Activated CD4-positive, alpha-beta T cell treated with anti-CD3 and anti-CD28 coated beads, Interleukin-2, Interleukin-4, amounts not matched to agents 100 ng/mL and 50 ng/mL, durations not matched to agents 16 hours and 8 hours (primary cell): ENCODE measurements around the gene ECEL1.

Experiments used
- DNase-seq: peaks from one replicate; pipeline ENCODE4 v3.0.0-alpha.2; 2020; ENCODE audit warnings: low spot score

ECEL1 gene

DNA sequence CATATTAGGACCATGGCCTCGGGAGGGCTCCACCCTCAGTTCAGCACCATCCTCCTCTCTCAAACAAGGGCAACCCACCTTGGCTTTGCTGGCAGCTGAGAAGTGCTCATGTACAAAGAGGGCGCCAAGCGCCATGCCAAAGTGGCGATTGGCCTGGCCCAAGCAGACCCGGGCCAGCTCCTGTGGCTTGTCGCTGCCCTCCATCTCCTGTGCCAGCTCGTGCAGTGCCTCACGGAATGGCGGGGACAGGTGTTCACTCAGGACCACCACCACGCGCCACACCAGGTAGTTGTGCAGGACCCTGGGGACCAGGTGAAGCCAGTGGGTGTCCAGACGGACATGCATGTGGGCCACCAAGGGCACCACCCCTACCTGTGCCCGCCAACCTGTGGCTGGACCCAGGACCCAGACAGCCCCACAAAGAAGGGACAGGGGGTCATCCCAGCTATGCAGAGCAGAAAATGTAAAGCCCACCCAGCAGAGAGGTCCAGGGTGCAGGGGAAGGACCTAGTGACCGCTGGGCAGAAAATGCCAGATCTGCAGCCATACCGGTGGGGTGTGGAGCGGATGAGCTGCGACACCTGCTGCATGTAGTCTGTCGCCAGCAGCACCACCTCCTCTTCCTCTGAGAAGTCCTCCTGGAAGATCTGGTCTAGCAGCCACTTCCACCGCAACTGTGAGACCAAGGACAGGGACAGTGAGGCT, 3.6 kb downstream of the ECEL1 start:
- DNase-seq = no peak

DNA sequence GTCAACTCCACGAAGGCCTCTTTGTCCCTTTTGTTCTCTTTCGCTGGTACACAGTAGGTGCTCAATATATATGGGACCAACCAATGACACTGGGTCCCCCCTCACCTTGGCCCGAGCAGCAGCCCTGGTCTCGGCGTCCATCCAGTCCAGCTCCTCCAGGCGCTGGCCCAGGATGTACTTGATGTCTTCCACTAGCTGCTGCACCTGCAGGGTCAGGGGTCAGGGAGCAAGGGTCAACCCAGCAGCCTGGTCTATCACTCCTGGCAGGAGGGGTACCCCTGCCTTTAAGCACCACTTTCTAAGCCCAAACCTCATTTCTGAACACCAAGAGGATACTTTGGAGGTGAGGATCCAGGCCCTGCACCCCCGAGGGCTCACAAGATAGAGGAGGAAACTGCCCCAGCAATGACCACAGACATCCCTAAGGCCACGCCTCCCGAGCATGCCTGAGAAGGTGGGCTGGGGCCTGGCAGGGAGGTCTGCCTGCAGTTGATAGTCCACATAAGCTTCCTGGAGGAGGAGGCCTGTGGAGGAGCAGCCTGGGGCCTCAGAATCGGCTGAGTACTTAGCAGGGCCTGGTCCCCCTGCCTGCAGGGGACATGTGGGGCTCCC, 4.2 kb downstream of the ECEL1 start:
- DNase-seq = no peak

DNA sequence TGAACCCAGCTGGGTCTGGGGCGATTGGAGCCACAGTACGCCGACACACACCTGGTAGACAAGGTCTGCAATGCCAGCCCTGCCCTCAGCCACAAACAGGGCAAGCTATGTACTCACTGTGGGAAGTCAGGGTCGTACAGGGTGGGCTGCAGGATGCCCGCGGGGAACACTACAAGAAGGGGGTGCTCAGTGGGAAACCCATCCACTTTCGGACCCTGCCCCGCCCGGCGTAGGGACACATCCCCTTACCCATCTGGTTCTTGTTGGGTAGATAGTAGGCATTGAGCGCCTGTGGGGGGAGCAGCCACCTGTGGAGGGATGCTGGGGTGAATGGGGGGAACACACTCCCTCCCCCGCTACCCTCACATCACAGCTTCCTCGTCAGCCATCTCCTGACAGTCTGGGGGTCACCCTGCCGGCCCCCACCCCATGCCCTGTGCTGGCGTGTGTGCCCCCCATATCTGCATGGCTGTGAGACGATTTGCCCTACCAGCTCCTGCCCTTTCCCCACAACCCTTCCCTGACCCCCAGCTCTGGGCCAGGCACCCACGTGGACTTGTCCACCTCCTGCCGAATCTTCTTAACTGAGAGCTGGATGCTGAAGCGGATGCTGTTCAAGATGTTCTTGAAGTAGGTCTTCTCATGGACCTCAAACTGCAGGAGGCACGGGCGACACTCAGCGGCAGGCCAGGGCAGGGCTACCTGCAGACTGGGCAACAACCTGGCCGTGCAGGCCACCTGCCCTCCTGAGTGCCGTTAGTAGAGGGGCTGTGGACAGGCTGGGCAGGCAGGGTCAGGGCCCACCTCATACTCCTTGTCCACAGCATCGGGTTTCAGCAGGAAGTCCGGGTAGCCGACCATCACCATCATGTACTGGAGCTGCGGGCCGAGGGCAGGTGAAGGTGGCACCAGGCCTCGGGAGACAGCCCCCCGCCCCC, 5.1 kb downstream of the ECEL1 start:
- no peak for DNase-seq

DNA sequence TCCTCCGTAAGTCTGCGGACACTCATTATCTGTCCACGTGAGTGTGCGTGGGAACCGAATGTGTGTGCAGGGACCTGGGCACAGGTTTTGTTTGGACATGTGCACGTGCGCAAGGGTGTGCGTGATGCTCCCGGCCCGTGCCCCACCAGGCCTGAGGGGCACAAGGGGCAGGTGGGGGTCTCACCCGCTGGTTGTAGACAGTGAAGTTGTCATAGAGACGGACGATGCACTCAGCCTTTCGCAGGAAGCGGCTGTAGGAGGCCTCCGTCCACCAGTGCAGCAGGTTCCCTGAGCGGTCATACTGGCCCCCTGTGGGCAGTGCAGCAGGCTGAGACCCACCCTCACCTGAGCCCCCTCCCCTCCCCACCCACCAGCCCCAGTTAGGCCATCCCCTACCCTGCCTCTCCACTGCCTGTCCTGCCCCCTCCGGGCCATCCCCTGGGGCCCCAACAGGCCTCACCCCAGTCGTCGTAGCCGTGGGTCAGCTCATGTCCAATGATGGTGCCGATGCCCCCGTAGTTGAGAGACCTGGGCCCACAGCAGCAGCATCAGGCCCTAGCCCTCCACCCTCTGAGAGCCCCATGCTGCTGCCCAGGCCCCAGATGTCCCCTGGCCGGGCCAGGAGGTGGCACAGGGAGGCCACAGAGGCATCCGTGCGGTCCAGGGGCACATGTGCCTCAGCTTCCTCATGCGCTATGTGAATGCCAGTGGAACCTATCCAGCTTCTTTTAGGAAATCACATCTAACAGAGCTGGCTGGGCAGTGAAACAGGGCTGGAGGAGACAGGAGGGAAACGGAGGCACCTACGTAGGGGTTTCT, 6.1 kb downstream of the ECEL1 start:
- DNase-seq = no peak

DNA sequence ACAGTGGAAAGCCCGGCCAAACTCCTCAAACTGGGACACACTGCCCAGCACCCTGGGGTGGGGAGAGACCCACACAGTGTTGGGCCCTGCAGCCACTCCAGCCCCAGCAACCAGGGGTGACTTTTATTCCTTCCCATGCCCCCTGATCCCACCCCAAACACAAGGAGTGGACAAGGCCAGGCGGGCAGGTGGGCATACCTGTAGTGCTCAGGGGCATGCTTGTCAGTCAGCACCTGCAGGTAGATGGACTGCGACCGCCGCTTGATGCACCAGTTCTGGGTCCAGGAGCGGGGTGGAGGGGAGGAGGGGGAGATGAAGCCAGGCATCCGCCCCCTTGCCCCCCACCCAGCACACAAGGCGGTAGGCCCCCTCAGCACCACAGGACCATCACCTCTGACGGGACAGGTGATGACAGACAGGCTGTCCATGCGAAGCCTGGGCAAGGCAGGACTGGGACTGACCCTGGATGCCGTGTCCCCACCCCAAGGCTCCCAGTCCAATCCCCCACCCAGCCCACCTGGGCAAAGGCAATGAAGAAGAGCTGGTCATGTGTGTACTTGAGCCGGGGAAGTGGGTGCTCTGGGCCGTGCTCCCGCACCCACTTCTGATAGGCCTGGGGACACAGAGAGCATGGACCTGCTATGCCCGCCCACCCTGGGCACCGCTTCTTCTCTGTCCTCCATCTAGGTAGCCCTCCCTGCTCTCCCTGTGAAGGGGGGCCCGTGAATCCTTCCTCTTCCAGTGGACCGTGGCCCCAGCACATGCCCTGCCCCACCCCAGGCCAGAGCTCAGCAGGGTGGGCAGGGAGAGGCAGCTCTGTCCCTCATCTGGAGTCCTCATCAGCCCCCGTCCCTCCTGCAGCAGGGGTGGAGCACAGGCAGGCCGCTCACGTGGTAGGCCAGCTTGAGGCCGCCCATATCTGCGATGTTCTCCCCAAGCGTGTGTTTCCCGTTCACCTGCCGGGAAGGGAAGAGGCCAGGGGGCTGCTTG, 7.1 kb downstream of the ECEL1 start:
- no peak for DNase-seq

DNA sequence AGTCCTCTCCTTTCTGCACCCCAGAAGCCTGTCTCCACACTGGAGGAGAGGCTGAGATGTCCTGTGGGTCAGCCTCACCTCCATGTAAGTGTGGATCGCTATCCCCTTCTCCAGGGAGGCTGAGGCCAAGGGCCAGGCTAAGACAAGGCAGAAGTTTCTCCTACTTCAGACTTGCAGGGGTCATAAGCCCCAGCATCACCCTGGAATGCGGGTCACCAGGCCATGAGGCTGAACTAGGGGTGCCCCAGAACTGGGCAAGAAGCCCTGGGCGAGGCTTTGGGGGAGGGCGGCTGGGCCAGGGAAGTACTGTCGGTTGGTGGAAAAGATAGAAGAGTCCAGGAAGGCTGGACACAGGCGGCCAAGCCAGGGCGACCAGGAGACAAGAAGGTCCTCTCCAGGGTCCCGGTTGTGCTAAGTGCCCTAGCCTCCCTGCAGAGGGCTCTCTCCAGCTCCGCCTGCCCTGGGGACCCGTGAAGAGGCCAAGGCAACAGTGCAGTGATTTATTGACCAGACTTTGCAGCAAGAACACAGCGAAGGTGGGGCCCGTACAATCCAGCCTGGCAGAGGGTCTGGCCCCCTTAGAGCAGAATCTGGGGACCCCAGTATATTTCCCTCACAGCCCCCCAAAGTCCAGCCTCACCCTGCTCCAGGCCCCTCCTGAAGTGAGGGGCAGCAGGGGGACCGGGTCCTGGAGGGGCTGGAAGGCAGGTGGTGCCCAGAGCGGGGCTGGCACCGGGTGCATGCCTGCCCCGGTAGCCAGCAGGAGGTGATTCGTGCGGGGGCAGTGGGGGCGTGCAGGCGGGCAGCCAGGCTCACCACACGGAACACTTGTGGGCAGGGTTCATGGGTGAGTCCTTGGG, 8.1 kb downstream of the ECEL1 start:
- no peak for DNase-seq

DNA sequence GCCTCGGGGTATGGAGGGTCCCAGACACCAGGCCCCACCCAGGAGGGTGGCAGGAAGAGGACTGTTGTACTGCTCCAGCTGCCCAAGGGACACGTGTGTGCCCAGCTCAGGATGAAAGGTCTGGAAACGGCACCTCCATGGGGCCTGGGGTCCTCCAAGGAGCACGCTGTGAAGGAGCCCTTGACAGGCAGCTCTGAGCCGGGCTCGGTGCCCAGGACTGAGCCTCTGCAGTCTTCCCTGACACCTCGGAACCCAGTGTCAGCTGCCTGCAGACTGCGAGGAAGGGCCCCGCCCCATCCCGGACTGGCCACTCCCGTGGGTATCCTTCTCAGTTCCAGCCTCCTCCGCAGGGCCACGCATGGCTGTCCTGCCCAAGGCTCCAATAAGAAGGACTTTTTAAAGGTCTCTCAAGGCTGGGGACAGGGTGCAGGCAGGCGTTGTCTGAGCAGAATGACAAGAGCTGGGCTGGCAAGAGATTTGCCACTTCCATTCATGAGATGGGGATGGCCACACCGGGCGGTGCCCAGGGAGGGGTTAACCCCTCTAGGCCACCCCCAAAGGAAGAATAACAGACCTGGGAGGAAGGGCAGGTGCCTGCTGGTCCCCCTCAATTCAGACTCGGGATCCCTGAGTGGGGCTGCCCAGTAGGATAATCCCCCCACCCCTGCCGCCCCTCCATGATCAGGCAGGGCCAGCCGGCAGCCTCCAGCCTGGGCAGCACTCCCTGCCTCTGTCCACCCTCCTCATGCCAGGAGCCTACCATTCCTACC, 8.9 kb downstream of the ECEL1 start:
- no peak for DNase-seq

DNA sequence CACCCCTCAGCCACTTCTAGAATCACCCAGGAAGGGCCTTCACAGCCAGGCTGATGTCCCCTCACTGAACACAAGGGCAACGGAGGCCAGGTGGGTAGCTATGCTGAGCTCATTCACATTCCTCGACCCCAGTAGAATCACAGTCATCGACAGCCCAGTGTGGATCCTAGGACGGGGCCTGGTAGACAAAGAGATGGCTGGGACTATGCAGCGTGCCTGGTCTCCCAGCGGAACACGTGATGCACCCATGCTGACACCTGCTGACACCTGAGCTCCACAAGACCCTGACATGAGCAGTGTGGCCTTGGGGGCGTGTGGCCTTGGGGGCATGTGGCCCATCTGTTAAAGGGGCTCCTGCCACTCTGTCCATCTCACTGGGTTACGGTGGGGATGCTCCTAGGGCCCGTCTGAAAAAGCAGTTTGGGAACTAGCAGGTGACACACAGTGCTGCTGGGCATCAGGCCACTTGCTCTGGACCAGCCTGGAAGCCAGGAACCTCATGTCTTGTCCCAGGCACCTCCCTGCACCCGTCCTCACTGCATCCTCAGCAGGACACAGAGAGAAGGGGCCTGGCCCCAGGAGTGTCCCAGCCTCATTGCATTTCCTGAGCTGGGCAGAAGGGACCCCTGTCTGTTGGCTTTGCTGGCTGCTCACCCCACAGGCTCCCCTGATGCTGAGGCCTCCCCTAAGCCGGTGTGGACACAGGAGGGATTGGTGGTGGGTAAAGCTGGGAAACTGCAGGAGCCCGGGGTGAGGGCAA, 9.7 kb downstream of the ECEL1 start:
- DNase-seq = no peak

DNA sequence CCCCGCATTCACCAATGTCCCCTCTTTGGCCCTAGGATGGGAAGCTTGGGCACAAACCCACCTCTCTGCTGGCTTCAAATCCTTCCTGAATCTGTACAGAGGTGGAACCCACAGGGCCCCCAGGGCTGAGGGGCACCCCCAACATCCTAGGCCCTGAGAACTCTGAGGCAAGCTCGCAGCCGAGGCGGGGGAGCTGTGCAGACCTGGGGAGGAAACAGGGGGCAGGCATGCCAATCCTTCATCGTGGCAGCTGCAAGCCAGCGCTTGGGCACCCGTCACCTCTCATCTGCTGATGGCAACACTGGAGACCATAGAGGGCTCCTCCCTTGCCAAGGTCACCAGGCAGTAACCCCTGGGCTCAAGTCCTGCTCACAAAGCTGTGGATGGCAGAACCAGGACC, 10.8 kb downstream of the ECEL1 start:
- no peak for DNase-seq

DNA sequence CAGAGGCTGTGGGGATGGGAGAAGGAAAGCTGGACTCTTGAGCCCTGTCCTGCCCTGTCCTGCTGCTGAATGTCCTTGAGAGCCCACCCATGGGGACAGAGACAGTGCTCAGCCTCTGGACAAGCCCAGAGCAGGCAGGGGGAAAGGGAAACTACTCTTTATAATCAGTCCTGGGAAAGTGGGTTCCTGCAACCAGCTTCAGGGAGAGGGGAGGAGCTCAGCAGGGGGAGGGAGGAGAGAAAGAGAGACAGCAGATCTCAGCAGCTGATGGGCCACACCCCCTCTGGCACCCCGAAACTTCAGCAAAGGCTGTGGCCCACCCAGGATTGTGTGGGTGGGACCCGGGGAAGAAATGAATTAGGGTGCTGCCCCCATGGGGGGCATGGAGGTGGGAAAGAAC, 11.6 kb downstream of the ECEL1 start:
- no peak for DNase-seq

DNA sequence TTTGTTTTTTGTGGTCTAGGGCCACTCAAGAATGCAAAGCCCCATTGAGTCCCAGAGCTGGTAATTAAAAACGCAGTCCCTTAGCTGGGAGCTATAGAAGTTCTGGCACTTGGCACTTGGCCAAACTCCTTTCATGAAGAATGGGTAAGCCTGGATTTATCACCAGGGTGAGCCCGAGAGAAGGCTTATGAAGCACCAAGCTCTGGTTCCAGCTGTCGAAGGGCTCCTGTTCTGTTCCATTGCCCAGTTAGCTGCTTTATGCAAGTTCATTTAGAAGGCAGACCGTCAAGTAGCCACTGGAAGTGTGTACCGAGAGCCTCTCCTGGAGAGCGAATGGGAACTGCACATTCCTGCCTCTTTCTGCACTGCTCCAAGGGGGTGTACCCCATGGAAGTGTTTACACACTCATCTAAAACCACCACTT, 14.2 kb downstream of the ECEL1 start:
- DNase-seq = no peak

DNA sequence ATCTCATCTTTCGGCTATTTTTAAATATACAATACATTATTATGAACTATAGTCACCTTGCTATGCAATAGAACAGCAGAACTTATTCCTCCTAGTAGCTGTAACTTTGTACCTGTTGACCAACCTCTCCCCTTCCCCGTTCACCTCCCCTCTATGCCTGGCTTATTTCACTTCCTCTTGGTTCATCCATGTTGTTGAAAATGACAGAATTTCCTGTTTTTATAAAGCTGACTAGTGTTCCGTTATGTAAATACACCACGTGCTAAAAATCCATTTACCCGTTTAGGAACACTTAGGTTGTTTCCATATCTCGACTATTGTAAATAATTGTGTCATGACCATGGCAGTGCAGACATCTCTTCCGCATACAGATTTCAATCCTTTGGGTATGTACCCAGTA, 21.4 kb downstream of the ECEL1 start:
- DNase-seq = no peak

DNA sequence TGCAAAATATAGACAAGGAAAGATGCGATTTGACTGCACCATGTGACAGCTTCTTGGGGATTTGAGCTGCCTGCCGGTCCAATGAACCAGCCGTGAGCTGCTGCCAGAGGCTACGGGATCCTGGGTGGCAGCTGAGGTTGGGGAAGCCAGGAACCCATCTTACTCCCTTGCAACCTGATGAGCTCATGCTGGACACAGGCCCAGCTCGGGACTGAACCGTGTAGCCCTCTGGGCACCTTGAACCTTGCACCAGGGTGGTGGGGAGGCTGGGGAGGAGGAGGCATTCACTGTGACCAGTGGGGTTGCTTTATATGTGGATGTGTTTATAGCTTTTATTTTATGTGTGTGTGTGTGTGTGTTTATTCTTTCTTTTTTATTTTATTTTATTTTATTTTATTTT, 22.6 kb downstream of the ECEL1 start:
- no peak for DNase-seq

DNA sequence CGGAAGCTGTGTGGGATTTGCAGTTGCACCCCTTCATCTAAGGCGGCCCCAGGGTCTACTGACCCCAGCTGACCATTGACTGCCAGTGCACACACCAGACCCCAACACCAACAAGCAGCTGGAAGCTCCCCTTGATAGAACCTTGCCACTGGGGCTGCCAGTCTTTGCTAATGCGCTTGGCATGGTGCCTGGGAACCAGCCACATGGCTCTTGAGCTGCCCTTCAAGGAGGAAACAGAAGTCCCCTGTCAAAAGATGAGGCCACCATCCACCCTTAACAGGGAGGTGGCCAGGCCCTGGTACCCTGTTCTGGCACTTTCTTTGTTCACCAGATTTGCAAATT, 23.1 kb downstream of the ECEL1 start:
- no peak for DNase-seq

DNA sequence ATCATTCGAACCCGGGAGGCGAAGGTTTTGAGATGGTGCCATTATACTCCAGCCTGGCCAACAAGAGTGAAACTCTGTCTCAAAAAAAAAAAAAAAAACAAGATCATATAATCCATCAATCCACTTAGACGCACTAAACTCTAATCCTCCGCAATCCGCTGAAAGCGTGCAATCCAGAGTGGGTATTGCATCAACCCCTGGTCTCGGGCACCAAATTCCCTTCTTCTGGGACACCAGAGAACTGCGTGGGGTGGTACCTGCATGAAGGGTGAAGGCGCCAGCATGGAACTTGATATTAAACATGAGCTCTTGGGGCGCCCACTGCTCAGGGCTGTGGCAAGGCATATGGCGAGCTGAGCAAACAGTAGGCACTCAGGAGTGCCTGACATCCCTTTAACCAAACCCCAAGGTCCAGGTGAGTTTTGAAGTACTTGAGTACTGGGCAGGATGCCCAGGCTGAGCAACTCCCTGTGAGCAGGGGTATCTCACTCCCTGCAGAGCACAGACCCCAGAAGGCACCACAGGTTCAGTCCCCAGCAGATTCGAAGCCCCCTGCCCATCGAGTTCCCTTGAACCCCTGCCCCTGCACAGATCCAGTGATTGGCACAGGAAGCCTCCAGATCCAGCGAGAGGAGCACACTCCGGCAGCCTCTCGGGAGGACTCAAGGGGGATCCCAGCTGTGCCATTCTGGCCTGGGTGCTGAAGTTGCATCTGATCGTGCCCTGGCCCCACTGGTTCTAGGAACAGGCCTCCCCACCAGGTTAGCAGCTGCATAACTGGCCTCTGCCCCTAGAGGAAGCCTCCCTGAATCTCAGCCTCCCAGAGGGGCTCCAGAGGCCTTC, 23.7 kb downstream of the ECEL1 start:
- no peak for DNase-seq

DNA sequence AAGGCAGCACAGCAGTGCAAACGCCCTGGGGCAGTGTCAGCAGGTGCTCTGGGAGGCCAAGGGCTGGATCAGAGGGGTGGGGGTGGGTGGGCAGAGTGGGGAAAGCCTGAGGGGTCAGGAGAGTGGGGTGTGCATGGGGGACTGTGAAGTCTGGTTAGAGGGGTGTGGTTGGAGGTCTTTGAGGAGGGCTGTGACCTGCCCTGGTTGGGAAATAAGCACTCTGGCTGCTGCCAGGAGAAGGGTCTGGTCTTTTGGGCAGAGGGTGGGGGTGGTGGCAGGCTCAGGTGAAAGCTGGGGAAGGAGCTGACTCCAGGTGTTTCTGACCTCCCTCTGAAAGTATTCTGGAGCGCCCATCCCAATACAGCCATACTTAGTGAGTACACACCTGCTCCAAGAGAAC, 27.5 kb downstream of the ECEL1 start:
- DNase-seq = no peak

DNA sequence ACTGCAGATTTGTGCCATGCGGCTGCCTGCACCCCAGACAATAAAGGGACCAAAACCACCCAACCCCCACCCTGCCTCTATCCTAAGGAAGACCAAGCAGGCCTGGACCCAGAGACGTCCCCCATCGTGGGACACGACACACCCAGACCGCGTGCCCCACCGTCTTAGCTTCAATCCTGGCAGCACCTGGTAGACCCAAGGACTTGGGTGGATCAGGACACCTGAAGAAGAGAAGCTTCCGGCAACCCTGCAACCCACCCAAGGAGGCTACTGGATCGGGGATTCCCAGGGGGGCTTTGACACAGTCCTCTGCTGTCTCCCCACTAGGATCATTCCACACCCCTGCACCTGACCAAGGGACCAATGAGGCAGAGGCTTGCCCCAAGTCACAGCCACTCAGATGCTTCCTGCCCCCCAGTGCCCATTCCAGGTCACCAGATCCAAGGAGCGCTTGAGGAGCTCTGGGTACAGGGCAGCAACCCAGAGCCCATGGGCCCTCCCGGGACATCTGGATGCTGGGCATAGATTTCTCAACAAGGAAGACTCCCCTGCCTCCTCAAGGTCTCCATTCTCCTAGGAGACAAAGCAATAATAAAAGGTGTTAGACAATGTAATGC, 28.1 kb downstream of the ECEL1 start:
- no peak for DNase-seq
